ENCODE measurements around the gene SDE2.
"Not testable (repeated sequence)": the region's sequence is repeated elsewhere in the genome, so short reads cannot be mapped to it uniquely, and the experiment has no call there.

The SDE2 gene

DNA sequence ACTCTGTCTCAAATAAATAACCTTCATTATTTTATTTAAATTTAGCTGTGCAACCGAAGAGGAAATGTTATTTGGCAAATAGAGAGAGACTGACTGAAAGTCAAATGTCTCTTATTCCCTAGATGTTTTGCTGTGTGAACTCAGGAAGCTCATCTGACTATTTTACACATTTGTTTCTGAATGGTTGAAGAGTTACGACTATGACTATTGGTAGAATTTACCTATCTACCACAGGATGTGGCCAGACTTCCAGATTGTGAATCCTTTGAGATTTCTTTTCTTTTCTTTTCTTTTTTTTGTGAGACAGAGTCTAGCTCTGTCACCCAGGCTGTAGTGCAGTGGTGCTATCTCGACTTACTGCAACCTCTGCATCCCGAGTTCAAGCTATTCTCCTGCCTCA is 5.3 kb upstream of the SDE2 start:
- DNase-seq = no peak

GRCh38 chr1:226003502-226004170 is 4.5 kb upstream of the SDE2 start:
- no peak for DNase-seq

- peak; percentile 26 for DNase-seq
These were observed 3.7 kb upstream of the SDE2 start for GRCh38 chr1:226002667-226003501.

- DNase-seq = no peak
These were observed 3.0 kb upstream of the SDE2 start for GRCh38 chr1:226001963-226002666.

- DNase-seq = no peak
These were observed 1.9 kb upstream of the SDE2 start for GRCh38 chr1:226001088-226001487.

GRCh38 chr1:226000493-226001081 is 1.4 kb upstream of the SDE2 start:
- DNase-seq = not testable (repeated sequence)

DNA sequence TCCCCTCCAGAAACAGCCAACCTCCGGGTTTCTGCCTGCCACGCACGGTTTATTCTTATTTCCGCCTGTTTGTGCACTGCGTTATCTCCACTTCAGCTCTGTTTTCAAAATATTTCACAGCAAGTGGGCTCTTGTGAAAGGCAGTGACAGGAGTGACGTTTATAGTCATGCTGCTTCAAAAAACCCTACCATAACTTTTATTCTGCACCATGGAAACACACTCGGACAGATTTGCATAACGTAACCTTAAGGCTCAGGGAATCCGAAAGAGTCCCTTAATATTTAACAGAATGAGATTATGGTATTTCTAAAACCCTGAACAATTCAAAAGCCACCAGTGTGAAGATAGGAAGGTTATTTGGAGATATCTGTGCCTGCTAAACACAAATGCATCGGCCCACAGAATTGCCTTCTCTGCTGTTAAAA is 782 bp upstream of the SDE2 start:
- DNase-seq = no peak

- DNase-seq = no peak
These were observed 450 bp downstream of the SDE2 start for GRCh38 chr1:225998560-225999226.

DNA sequence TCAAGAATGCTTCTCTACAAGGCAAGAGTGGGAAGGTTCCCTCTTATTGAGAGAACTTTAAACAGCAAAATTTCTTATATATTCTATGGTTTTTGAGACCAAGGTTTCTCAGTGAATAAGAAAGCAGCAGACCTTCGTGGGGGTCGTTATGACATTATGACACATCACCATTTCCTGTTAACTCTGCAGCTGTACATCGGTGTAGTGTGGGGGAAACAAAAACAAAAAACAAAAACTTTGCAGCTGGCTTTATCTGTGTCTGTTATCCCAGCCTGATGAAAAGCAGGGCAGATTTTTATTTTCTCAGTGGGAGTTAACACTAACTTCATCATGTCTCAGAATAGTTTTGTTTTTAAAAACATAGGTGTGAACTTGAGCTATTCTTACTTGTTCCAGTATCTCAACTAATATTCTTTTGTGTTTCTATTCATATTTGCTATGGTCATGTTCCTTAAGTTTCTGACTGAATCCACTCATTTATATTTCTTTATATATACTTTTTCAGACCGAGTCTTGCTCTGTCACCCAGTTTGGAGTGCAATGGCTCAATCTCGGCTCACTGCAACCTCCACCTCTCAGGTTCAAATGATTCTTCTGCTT is 2.1 kb downstream of the SDE2 start:
- DNase-seq = no peak

GRCh38 chr1:225995919-225996864 is 3.0 kb downstream of the SDE2 start:
- DNase-seq = no peak

- DNase-seq = no peak
These were observed 8.3 kb downstream of the SDE2 start for GRCh38 chr1:225990705-225991464.

DNA sequence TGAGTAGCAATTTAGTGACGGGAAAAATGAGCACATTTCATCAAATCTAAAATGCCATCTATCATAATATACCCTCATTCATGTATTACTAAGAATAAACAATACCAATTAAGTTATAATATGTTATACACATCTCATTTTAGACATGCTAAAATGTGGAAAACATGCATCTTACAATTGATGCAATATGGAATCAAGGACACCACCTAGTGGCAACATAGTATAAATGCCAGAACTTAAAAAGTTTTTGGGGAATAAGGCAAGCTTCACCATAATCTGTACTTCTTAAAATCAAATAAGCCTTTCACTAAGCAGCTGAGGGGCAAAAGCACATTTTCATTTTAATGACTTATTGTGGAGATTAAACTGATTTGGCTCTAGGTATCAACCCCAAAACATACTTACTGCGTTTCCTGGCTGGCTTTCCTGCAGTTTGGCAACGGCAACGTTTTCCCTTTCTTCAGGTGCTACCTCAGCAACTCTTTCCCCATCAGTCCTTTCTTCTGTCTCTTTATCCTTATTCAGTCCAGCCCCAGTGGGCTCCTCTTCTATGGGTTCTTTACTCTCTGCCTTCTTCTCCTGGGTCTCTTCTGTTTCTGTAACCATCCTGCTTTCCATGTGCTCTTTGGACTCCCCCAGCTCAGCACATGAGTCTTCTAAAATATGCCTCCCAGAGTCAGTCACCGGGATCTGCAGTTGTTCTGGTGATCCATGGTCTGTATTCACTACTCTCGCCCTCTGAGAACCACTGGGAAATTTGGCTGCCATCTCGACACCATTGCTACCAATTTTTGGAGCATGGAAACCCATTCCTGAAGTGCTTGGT is 11.4 kb downstream of the SDE2 start:
- DNase-seq = no peak

DNA sequence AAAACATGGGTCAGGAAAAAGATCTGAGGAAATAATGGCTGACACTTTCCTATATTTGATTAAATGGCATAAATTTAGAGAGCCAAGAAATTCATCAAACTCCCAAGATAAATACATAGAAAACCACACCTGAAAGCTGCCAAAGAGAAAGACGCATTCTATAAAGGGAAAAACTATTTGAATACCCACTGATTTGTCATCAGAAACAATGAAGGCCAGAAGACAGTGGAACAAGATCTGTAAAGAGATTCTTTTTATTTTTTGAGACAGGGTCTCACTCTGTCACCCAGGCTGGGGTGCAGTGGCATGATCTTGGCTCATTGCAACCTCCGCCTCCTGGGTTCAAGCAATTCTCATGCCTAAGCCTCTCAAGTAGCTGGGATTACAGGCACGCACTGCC is 17.4 kb downstream of the SDE2 start:
- DNase-seq = no peak

DNA sequence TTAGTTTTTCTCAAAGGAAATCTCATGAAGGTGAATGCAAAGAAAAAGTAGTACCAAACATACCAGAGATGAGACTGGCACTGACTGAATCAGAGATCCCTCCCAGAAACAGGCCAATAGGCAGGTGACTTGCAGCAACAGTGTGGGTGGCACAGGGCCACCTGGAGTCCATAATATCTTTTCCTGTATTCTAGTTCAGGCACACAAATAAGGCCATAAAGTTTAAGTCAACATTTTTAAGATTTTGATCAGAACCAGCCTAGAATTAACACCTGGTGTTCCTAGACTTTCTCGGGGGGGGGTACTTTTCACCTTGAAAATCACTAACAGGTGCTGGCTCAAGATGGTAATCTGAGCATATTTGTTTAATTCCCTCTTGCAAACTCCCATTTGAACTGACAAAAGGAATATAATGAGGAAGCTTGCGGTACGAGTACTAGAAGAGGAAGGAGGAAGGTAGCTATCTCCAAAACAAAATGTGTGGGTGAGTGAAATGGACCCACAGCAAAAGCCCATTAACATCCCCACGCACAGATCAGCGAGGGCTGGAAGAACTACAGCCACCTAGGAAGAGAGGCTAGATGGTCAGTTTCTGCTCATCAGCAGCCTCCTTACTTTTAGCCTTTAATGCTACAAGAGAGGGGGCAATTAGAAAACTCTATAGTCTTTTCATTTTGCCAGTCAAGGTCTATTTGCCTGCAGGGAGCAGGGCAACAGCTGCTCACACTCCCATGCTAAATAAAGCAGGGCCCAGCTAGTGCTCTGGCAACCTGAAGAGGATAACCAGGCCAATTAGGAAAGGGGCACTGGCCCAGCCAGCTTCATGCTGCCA is 18.9 kb downstream of the SDE2 start:
- no peak for DNase-seq

DNA sequence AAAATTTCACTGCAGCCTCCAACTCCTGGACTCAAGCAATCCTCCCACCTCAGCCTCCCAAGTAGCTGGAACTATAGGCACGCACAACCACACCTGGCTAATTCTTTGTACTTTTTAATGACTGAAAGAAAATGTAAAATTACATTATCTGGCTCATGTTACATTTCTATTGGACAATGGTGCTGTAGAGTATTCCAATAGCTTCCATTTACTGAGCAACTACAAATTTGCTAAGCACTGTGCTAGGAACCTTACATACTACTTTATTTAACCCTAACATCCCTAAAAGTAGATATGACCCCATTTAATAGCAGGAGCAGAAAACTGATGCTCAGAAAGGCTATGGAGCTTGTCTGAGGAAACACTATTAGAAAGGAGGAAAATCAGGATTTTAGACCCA is 19.7 kb downstream of the SDE2 start:
- DNase-seq = no peak

- DNase-seq = no peak
These were observed 21.0 kb downstream of the SDE2 start for GRCh38 chr1:225977937-225978748.

- not testable (repeated sequence) for DNase-seq
These were observed 24.0 kb downstream of the SDE2 start for GRCh38 chr1:225975146-225975545.

GRCh38 chr1:225974454-225974853 is 24.7 kb downstream of the SDE2 start:
- DNase-seq = no peak
